Neural cell (in vitro differentiated cells): ENCODE measurements around the gene TBC1D3I.

Experiments used
- CTCF ChIP-seq: fragments of 450-650 bp; IDR thresholded peaks from 2 replicates; pipeline ENCODE4 v1.5.1; 2014; ENCODE audit warnings: antibody characterized with exemption, mild to moderate bottlenecking, moderate library complexity; ENCODE audit not compliant: poor library complexity, severe bottlenecking
- EZH2 ChIP-seq: fragments of 200-600, 300-800 bp; shearing (Covaris generic), sonication (generic); IDR thresholded peaks from 2 replicates; pipeline ENCODE4 v1.6.1; 2014; ENCODE audit warnings: antibody characterized with exemption, low read length, borderline replicate concordance, mild to moderate bottlenecking; ENCODE audit not compliant: insufficient read depth, poor library complexity, severe bottlenecking
- TAF1 ChIP-seq: IDR thresholded peaks from 2 replicates; pipeline ENCODE4 v1.6.1; 2012; ENCODE audit warnings: low read depth

GRCh38 chr17:36205637-36206485 lies 58.5 kb downstream of the TBC1D3I start:
- TF ChIP-seq EZH2 (no peak), CTCF (no peak), TAF1 (no peak)
